Brain microvascular endothelial cell (primary cell): Measurements from ENCODE around the gene GPR62.
"Not testable (repeated sequence)": the region's sequence is repeated elsewhere in the genome, so short reads cannot be mapped to it uniquely, and the experiment has no call there.

Experiments
- DNase-seq: peaks from one replicate; pipeline ENCODE4 v3.0.0-alpha.2; 2020
- H3K27ac ChIP-seq: fragments of 250-450 bp; sonication (Bioruptor Pico); 2 replicates; pipeline ENCODE4 v1.5.1; 2020; ENCODE audit warnings: mild to moderate bottlenecking, moderate library complexity
- H3K27me3 ChIP-seq: fragments of 250-450 bp; sonication (Bioruptor Pico); replicated peaks from 2 replicates; pipeline ENCODE4 v1.5.1; 2020; ENCODE audit warnings: mild to moderate bottlenecking
- H3K36me3 ChIP-seq: fragments of 250-450 bp; sonication (Bioruptor Pico); replicated peaks from 2 replicates; pipeline ENCODE4 v1.5.1; 2020; ENCODE audit warnings: mild to moderate bottlenecking
- H3K4me3 ChIP-seq: 2 replicates; pipeline ENCODE4 v1.5.1; 2011; ENCODE audit warnings: low read depth, mild to moderate bottlenecking, control low read depth, low read length, moderate library complexity
- in situ Hi-C: cut with HindIII; loops from 2 replicates; pipeline ENCODE4 v1.10.0; 2017; ENCODE audit warnings: low sequenced_read_pairs, low pct_ligation_motif_present
- TF ChIP-seq, protein P1 (sequence below): IDR thresholded peaks from 2 replicates; pipeline ENCODE4 v1.5.1; 2011; ENCODE audit warnings: low read depth, mild to moderate bottlenecking, moderate library complexity, low read length, control low read depth, inconsistent platforms; ENCODE audit errors: missing control alignments

GPR62 gene

DNA sequence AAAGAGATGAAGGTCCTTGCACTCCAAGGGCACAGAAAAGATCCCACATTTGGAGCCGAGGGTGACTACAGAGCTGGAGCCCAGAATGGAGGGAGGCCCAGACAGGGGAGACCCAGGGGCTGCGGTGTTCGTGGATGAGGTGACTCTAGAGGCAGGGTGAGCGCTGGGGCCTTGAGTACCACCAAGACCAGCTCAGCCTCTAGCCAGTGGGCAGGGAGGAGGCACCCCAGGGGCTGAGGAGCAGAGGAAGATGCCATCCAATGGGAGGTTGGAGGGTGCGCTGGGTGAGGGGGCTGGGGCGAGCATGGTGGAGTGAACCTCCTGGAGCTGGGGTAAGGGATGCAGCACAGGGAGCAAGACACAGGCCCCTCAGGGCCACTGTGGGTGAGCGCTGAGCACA lies 26.7 kb upstream of the GPR62 start:
- DNase-seq: no peak
- TF ChIP-seq, protein P1, sequence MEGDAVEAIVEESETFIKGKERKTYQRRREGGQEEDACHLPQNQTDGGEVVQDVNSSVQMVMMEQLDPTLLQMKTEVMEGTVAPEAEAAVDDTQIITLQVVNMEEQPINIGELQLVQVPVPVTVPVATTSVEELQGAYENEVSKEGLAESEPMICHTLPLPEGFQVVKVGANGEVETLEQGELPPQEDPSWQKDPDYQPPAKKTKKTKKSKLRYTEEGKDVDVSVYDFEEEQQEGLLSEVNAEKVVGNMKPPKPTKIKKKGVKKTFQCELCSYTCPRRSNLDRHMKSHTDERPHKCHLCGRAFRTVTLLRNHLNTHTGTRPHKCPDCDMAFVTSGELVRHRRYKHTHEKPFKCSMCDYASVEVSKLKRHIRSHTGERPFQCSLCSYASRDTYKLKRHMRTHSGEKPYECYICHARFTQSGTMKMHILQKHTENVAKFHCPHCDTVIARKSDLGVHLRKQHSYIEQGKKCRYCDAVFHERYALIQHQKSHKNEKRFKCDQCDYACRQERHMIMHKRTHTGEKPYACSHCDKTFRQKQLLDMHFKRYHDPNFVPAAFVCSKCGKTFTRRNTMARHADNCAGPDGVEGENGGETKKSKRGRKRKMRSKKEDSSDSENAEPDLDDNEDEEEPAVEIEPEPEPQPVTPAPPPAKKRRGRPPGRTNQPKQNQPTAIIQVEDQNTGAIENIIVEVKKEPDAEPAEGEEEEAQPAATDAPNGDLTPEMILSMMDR: no peak
- Histone ChIP-seq H3K27ac (no peak overlapping the region), H3K36me3 (no peaks in the 10 kb centered on the region), H3K4me3 (no peak overlapping the region), H3K27me3 (no peaks in the 10 kb centered on the region)
- in situ Hi-C loops: no loop called here

DNA sequence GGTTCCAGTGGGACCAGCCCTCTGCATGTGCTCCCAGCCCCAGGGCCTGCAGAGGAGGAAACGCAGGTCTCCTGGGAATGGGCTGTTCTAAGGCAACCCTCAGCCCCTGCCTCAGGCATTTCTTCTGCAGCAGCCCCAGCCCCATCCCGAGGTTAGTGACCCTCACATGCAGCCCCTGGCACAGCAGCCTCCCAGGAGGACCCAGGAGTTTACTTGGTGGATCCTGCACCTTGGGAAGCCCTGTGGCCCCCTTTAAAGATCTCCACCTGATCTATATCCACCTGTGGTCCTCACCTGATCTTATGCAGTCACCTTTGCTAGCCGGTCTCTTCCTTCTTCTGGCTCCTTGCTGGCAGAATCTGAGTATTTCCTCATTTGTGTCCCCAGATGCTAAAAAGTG lies 26.2 kb upstream of the GPR62 start:
- DNase-seq, H3K36me3 ChIP-seq, H3K27ac ChIP-seq, H3K27me3 ChIP-seq, in situ Hi-C loops, H3K4me3 ChIP-seq: not testable (repeated sequence)

DNA sequence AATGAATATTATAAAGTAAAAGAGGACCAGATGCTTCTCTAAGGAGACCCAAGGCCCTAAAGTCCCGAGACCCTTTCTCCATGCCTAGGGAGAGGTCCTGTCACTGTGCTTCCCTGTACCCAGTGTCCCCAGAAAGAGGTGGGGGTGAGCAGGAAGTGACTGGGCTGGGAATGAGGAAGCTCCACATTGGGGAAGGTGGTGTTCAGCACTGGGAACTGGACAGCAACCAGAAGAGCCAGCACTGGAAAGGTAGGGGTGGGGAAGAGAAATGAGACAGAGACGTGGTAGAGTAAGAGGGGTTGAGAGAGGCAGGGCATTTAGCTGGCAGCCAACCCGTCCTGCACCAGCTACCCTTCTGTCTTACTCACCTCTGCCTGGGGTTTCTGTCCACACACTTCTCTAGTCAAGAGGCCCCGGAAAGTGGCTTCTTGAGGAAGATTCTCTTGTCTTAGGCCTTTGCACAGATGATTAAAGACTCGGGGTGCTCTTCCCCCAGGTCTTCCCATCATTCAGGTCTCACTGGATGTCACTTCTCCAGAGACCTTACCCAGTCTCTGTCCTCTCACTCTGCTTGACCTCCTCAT lies 25.7 kb upstream of the GPR62 start:
- DNase-seq: no peak
- in situ Hi-C loops: no loop called here
- Histone ChIP-seq H3K4me3 (no peak overlapping the region), H3K36me3 (peaks cover 10% of the 10 kb centered on the region), H3K27me3 (no peaks in the 10 kb centered on the region), H3K27ac (no peak overlapping the region)
- TF ChIP-seq, protein P1: no peak

DNA sequence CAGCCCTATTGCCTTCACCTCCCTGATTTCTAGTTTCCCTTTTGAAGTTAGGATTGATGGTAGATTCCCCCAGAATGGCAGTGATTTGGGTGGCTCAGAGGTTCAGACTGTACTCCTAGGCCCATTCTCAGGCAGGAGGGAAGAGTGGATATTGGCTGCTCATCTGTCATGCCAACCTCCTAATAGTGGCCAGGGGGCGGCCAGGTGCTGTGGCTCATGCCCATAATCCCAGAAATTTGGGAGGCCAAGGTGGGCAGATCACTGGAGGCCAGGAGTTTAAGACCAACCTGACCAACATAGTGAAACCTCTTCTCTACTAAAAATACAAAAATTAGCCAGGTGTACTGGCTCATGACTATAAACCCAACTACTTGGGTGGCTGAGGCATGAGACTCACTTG lies 24.7 kb upstream of the GPR62 start:
- TF ChIP-seq, protein P1: no peak
- Histone ChIP-seq H3K4me3 (no peak overlapping the region), H3K27me3 (no peaks in the 10 kb centered on the region), H3K36me3 (peaks cover 16% of the 10 kb centered on the region), H3K27ac (no peak overlapping the region)
- DNase-seq: no peak
- in situ Hi-C loops: no loop called here

DNA sequence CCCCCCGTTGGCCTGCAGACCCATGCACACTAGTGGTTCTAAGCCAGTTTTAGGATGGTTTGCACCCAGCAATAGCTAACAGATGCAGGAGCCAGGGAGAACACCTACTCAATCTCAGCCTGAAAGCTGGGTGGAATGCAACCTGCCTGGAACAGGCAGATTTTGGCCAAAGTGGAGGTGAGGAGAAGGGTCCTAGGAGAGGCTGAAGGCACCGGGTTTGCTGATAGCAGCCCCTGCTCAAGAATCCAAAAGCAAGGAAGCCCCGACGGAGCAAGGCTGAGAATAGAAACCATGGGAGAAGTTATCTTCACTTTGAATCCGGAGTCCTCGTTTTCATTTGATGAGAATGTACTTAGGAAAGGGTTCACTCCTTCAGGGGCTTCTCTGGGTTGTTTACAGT lies 23.4 kb upstream of the GPR62 start:
- DNase-seq: no peak
- TF ChIP-seq, protein P1: no peak
- Histone ChIP-seq H3K4me3 (no peak overlapping the region), H3K27me3 (no peaks in the 10 kb centered on the region), H3K36me3 (peaks cover 27% of the 10 kb centered on the region), H3K27ac (no peak overlapping the region)
- in situ Hi-C loops: no loop called here

DNA sequence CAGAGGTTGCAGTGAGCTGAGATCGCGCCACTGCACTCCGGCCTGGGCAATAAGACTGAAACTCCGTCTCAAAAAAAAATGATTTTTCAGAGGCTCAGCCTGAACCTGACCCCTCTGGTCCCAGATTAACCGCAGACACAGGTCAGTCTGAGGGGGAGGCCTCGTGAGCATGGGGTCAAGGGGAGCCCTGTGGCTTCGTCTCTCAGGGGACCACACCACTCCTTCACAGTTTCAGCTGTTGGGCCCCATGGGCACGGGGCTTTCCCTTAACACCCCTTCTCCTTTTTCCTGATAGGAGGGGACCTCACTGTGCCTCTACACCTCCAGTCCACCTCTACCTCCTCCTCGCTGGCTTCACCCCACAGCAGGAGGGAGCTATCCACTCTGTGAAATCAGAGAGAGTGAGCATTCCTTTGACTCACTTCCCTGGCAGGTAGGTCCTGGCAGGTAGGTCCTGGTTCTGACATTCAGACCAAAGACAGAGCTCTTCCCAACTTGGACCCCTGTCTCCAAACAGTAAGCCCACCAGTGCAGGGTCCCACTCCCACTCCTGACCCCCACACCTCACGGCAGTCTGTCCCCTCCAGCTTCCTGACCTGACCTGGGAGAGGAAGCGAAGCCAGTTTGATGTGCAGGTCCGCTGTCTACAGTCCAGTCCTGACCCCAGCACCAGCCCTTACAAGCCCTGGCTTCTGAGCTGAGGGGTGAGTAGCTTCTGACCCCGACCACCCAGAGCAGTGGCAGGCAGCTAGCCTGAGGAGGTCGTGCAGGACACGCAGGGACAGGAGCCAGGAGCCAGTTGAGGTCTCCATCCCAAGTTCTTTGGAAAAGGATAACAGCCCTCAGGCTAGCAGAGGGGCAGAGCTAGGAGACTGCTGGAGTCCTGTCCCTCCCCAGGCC lies 22.5 kb upstream of the GPR62 start:
- DNase-seq: no peak
- Histone ChIP-seq H3K4me3 (no peak overlapping the region), H3K27me3 (no peaks in the 10 kb centered on the region), H3K36me3 (peaks cover 36% of the 10 kb centered on the region), H3K27ac (no peak overlapping the region)
- TF ChIP-seq, protein P1: no peak
- in situ Hi-C loops: no loop called here
